Glutamatergic neuron (in vitro differentiated cells): ENCODE results near the gene MMP24. TPM values are rescaled to one million over a fixed set of nuclear protein-coding genes. Genes with fewer than 3 reads are reported as not detected.
"Not testable (repeated sequence)": the region's sequence is repeated elsewhere in the genome, so short reads cannot be mapped to it uniquely, and the experiment has no call there.

Experiments used
- DNase-seq: peaks from one replicate; pipeline ENCODE4 v3.0.0; 2022
- H3K27ac Mint-ChIP-seq: one replicate; pipeline ENCODE4 v1.8.0; 2020; ENCODE audit warnings: mild to moderate bottlenecking, mixed read lengths, inconsistent platforms; ENCODE audit not compliant: unreplicated experiment
- H3K27me3 Mint-ChIP-seq: one replicate; pipeline ENCODE4 v1.8.0; 2020; ENCODE audit warnings: mild to moderate bottlenecking, moderate library complexity, mixed read lengths, inconsistent platforms; ENCODE audit not compliant: unreplicated experiment
- H3K36me3 Mint-ChIP-seq: one replicate; pipeline ENCODE4 v1.8.0; 2020; ENCODE audit warnings: mild to moderate bottlenecking, mixed read lengths, inconsistent platforms; ENCODE audit not compliant: unreplicated experiment
- H3K4me1 Mint-ChIP-seq: one replicate; pipeline ENCODE4 v1.8.0; 2020; ENCODE audit warnings: mild to moderate bottlenecking, low read depth, mixed read lengths, inconsistent platforms; ENCODE audit not compliant: unreplicated experiment
- H3K4me3 Mint-ChIP-seq: one replicate; pipeline ENCODE4 v1.8.0; 2020; ENCODE audit warnings: mild to moderate bottlenecking, mixed read lengths, inconsistent platforms; ENCODE audit not compliant: unreplicated experiment
- H3K9me3 Mint-ChIP-seq: one replicate; pipeline ENCODE4 v1.8.0; 2020; ENCODE audit warnings: mild to moderate bottlenecking, moderate library complexity, mixed read lengths, inconsistent platforms; ENCODE audit not compliant: unreplicated experiment
- total RNA-seq: library from RNA; stranded (reverse); fragmentation: NEBNext Ultra II Directional; extraction: Animal tissue kit (Norgen Biotek cat#: 25700); gene quantifications from one replicate; pipeline ENCODE4 v1.2.1, GENCODE V29; 2021; ENCODE audit not compliant: unreplicated experiment
- TF ChIP-seq, protein P1 (sequence below): fragments of 200-600 bp; sonication (generic); IDR thresholded peaks from one replicate; pipeline ENCODE4 v1.5.0; 2021; ENCODE audit not compliant: partially characterized antibody, unreplicated experiment

Gene MMP24
- total RNA-seq, 1 donor from 2014 or later: 19.0 TPM

DNA sequence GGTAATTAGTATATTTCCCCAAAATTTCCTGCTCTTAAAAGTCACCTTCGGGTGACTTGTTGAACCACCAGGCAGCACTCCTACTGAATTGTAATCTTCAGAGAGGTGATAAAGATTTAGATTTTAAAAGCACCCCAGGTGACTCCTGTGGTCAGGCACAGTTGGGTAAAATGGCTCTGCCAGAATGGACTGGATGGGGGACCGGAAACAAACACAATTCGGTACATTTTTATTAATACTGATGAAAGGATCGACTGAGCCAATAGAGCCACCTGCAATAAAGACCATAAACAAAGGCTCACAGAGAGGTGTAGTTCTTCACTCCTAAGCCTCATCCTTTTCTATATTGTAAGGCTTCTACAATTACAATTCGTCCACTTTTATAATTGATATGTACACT lies 85.3 kb downstream of the MMP24 start:
- TF ChIP-seq, protein P1, sequence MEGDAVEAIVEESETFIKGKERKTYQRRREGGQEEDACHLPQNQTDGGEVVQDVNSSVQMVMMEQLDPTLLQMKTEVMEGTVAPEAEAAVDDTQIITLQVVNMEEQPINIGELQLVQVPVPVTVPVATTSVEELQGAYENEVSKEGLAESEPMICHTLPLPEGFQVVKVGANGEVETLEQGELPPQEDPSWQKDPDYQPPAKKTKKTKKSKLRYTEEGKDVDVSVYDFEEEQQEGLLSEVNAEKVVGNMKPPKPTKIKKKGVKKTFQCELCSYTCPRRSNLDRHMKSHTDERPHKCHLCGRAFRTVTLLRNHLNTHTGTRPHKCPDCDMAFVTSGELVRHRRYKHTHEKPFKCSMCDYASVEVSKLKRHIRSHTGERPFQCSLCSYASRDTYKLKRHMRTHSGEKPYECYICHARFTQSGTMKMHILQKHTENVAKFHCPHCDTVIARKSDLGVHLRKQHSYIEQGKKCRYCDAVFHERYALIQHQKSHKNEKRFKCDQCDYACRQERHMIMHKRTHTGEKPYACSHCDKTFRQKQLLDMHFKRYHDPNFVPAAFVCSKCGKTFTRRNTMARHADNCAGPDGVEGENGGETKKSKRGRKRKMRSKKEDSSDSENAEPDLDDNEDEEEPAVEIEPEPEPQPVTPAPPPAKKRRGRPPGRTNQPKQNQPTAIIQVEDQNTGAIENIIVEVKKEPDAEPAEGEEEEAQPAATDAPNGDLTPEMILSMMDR: no peak
- Mint-ChIP-seq H3K9me3 (peaks cover 2% of the 10 kb centered on the region), H3K4me1 (no peaks in the 10 kb centered on the region), H3K36me3 (no peaks in the 10 kb centered on the region), H3K27ac (no peak overlapping the region), H3K4me3 (no peak overlapping the region), H3K27me3 (peaks cover 2% of the 10 kb centered on the region)
- no peak for DNase-seq

DNA sequence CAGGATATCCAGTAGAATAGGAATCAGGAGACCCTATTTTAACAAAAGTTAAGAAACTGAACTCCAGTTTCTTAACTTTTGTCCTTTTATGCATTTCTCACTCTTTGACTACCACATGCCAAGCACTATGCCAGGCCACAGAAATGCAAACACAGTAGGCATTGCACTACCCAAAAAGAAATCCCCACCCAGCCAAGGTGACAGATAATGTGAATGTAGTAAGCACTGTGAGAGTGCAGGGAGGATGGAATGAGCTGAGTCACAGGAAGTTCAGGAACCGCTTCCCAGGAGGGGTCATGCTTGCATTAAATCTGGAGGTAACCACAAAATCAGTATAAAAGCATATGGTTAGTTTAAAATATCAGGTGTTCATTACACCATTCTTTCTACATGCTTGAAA lies 85.8 kb downstream of the MMP24 start:
- DNase-seq: no peak
- TF ChIP-seq, protein P1: no peak
- H3K9me3 Mint-ChIP-seq: peaks cover 2% of the 10 kb centered on the region

DNA sequence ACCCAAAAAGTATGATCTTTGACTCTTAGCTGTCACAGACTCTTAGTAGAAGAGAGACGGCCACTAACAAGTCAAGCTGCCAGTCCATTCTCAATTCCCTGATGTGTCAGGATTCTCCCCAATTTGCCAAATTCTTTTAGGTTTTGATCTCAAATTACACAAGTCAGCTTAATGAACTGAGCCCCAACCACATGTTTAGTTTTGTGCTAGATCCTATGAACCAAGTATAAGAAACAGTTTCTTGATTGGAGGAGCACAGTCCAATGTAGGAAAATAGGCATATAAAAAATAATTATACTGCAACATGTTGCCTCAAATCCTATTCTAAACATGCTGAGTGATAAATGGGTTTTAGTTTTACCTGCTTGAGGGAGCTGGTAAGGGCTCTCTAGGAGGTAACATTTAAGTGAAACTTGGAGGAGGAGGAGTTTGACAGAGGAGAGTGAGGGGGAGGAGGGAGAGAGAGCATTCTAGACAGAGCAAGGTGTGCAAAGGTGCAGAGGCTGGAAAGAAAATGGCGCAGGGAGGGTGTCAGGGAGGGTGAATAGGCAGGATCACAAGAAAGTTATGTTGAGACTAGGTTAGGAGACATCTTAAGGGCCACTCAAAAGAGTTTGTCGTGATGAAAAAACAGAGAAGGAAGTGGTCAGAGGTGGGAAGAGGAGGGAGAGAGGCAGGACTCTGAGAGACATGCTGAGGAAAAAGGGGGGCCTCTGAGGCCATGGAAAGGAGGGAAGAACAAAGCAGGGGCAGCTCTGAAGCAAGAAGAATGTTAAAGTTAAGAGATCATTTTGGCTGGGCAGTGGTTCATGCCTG lies 88.5 kb downstream of the MMP24 start:
- TF ChIP-seq, protein P1: no peak
- H3K27me3 Mint-ChIP-seq: peaks cover 2% of the 10 kb centered on the region
- DNase-seq: no peak

More for the DNA sequence above, 85.8 kb downstream of the MMP24 start:
- H3K4me3 Mint-ChIP-seq: no peak overlapping the region
- no peaks in the 10 kb centered on the region for H3K4me1 Mint-ChIP-seq
- no peak overlapping the region for H3K27ac Mint-ChIP-seq
- H3K36me3 Mint-ChIP-seq: no peaks in the 10 kb centered on the region
- peaks cover 2% of the 10 kb centered on the region for H3K27me3 Mint-ChIP-seq

DNA sequence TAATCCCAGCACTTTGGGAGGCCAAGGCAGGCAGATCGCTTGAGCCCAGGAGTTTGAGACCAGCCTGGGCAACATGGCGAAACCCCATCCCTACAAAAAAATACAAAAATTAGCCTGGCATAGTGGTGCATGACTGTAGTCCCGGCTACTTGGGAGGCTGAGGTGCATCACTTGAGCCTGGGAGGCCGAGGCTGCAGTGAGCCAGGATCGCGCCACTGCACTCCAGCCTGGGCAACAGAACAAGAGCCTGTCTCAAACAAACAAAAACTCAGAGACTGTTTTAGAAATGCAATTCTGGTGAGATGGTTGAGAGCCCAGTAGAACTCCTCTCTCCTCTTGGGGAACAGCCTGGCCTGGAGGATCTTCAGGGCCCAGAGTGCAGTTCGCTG lies 89.1 kb downstream of the MMP24 start:
- not testable (repeated sequence) for H3K4me3 Mint-ChIP-seq, H3K27me3 Mint-ChIP-seq, H3K36me3 Mint-ChIP-seq, H3K9me3 Mint-ChIP-seq, H3K27ac Mint-ChIP-seq, DNase-seq
- peaks cover 21% of the 10 kb centered on the region for H3K4me1 Mint-ChIP-seq

More for the DNA sequence above, 88.5 kb downstream of the MMP24 start:
- Mint-ChIP-seq H3K27ac (peak overlapping the region; percentile 39), H3K9me3 (peaks cover 2% of the 10 kb centered on the region), H3K36me3 (no peaks in the 10 kb centered on the region), H3K4me3 (no peak overlapping the region), H3K4me1 (peaks cover 17% of the 10 kb centered on the region)

DNA sequence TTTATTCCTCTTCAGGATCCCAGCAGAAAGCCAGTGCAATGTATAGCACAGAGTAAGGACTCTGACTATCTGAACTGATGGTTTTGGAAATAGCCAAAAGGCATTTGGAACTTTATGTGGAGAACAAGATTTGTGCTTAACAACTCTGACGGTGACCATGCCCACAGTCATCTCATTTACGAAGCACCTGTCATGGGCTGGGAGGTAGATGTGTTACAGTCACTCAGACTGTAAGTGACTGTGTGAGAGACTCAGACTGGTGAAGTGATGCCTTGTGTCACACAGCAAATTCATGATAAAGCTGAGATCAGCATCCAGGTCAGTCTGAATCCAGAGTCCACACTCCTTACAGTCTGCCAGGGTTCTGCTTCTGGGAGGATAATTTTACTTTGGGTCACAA lies 89.6 kb downstream of the MMP24 start:
- Mint-ChIP-seq H3K27me3 (peaks cover 2% of the 10 kb centered on the region), H3K4me1 (peaks cover 21% of the 10 kb centered on the region), H3K36me3 (no peaks in the 10 kb centered on the region), H3K27ac (no peak overlapping the region), H3K9me3 (peaks cover under 1% of the 10 kb centered on the region), H3K4me3 (no peak overlapping the region)
- TF ChIP-seq, protein P1: no peak
- no peak for DNase-seq
